ENCODE results near the gene NDUFB5.

- TF ChIP-seq CTCF (IDR thresholded peaks at IDR 0.05) (no peak), POLR2A (IDR thresholded peaks at IDR 0.05) (no peak)
Observed at GRCh38 chr3:179658606-179659005, 54.0 kb downstream of the NDUFB5 start.

All from ovary (tissue), 3 donors.